Mesodermal cell (in vitro differentiated cells): ENCODE data around the gene EFHD2. TPM values are rescaled to one million over a fixed set of nuclear protein-coding genes. Genes with fewer than 3 reads are reported as not detected.

ENCODE experiments used
- H3K27ac ChIP-seq: 2 replicates; pipeline ENCODE4 v1.7.0; 2013; ENCODE audit warnings: mild to moderate bottlenecking, low read depth, low read length, moderate library complexity; ENCODE audit not compliant: severe bottlenecking
- H3K36me3 ChIP-seq: 2 replicates; pipeline ENCODE4 v1.7.1; 2013; ENCODE audit warnings: mild to moderate bottlenecking, low read length, moderate library complexity; ENCODE audit not compliant: control insufficient read depth, insufficient read depth
- H3K4me1 ChIP-seq: one replicate; pipeline ENCODE4 v1.7.1; 2013; ENCODE audit warnings: mild to moderate bottlenecking, low read length; ENCODE audit not compliant: insufficient read depth, control insufficient read depth, poor library complexity, severe bottlenecking
- H3K4me3 ChIP-seq: 2 replicates; pipeline ENCODE4 v1.7.0; 2013; ENCODE audit warnings: low read length, control low read depth, mild to moderate bottlenecking; ENCODE audit not compliant: insufficient read depth, poor library complexity, severe bottlenecking; ENCODE audit errors: extremely low read depth
- H3K9me3 ChIP-seq: 2 replicates; pipeline ENCODE4 v1.7.1; 2013; ENCODE audit warnings: mild to moderate bottlenecking, low read length, moderate library complexity; ENCODE audit not compliant: control insufficient read depth
- WGBS, 2 experiments: methylation state at CpG; one replicate each; pipeline ENCODE4 v1.1.5; 2013; ENCODE audit warnings: missing lambda C conversion rate in 2 of 2; ENCODE audit not compliant: insufficient coverage in 2 of 2; 5-methylcytosine and 5-hydroxymethylcytosine counted together
- polyA plus RNA-seq, 2 experiments: library from polyadenylated mRNA; stranded (reverse); fragments of 50-300 nt; gene quantifications; one replicate each; pipeline ENCODE4 v1.2.3, GENCODE V29; 2013

Gene EFHD2
- polyA plus RNA-seq (2013, experiment 1 of 2) = 19.9 TPM
- 17.7 TPM for polyA plus RNA-seq (2013, experiment 2 of 2)

- Histone ChIP-seq H3K9me3 (no peaks in the 10 kb centered on the region), H3K4me1 (peaks cover 37% of the 10 kb centered on the region), H3K4me3 (peak within 1 kb of the TSS; percentile 64), H3K27ac (peak within 1 kb of the TSS; percentile 59), H3K36me3 (no peaks in the 10 kb centered on the region)
- 1% methylated on average over 68 to 82 of the region's 99 CpGs for WGBS, 2 experiments
Measured at GRCh38 chr1:15409388-15410222, at the start of gene EFHD2. TSS of gene EFHD2 (plus strand) at chr1:15409888. CDS start at chr1:15409972, 84 bp downstream.

- Histone ChIP-seq H3K4me1 (peaks cover 11% of the 10 kb centered on the region), H3K9me3 (no peaks in the 10 kb centered on the region), H3K4me3 (no peak overlapping the region), H3K36me3 (no peaks in the 10 kb centered on the region), H3K27ac (no peak overlapping the region)
- WGBS, 2 experiments = 86 to 90% methylated on average over 11 to 14 of the region's 14 CpGs
Measured at GRCh38 chr1:15360700-15361099, 49.0 kb upstream of the EFHD2 start.

- H3K4me1 ChIP-seq = no peaks in the 10 kb centered on the region
- H3K27ac ChIP-seq = no peak overlapping the region
- WGBS, 2 experiments = 89 to 90% methylated on average over 10 to 12 of the region's 13 CpGs
- H3K9me3 ChIP-seq = no peaks in the 10 kb centered on the region
- H3K36me3 ChIP-seq = no peaks in the 10 kb centered on the region
- no peak overlapping the region for H3K4me3 ChIP-seq
Measured at GRCh38 chr1:15362096-15362736, 47.5 kb upstream of the EFHD2 start.

GRCh38 chr1:15362737-15363128, 47.0 kb upstream of the EFHD2 start:
- no peaks in the 10 kb centered on the region for H3K36me3 ChIP-seq
- H3K4me1 ChIP-seq = no peaks in the 10 kb centered on the region
- H3K27ac ChIP-seq = no peak overlapping the region
- H3K4me3 ChIP-seq = no peak overlapping the region
- no peaks in the 10 kb centered on the region for H3K9me3 ChIP-seq
- WGBS, 2 experiments = 91 to 100% methylated on average over 3 of the region's 4 CpGs

GRCh38 chr1:15364740-15365139, 44.9 kb upstream of the EFHD2 start:
- no peak overlapping the region for H3K4me3 ChIP-seq

GRCh38 chr1:15368888-15369287, 40.8 kb upstream of the EFHD2 start:
- H3K36me3 ChIP-seq = no peaks in the 10 kb centered on the region
- H3K4me1 ChIP-seq = peaks cover 7% of the 10 kb centered on the region
- H3K27ac ChIP-seq = no peak overlapping the region
- no peak overlapping the region for H3K4me3 ChIP-seq
- WGBS, 2 experiments = 71 to 77% methylated on average over 1 of the region's 1 CpG
- no peaks in the 10 kb centered on the region for H3K9me3 ChIP-seq

More at GRCh38 chr1:15364740-15365139, 44.9 kb upstream of the EFHD2 start:
- H3K27ac ChIP-seq = no peak overlapping the region
- H3K9me3 ChIP-seq = no peaks in the 10 kb centered on the region
- WGBS, 2 experiments = 77 to 100% methylated on average over 2 to 3 of the region's 5 CpGs
- no peaks in the 10 kb centered on the region for H3K4me1 ChIP-seq
- no peaks in the 10 kb centered on the region for H3K36me3 ChIP-seq

- Histone ChIP-seq H3K4me3 (no peak overlapping the region), H3K9me3 (no peaks in the 10 kb centered on the region), H3K4me1 (peaks cover 7% of the 10 kb centered on the region), H3K27ac (no peak overlapping the region), H3K36me3 (no peaks in the 10 kb centered on the region)
- WGBS, 2 experiments = 93 to 100% methylated on average over 3 of the region's 4 CpGs
Measured at GRCh38 chr1:15370268-15370667, 39.4 kb upstream of the EFHD2 start.

- no peaks in the 10 kb centered on the region for H3K9me3 ChIP-seq
- no peaks in the 10 kb centered on the region for H3K36me3 ChIP-seq
- no peak overlapping the region for H3K4me3 ChIP-seq
- WGBS, 2 experiments = 89 to 92% methylated on average over 12 to 14 of the region's 16 CpGs
- no peak overlapping the region for H3K27ac ChIP-seq
- H3K4me1 ChIP-seq = peaks cover 7% of the 10 kb centered on the region
Measured at GRCh38 chr1:15370781-15371520, 38.7 kb upstream of the EFHD2 start.

GRCh38 chr1:15371610-15372545, 37.8 kb upstream of the EFHD2 start:
- peaks cover 7% of the 10 kb centered on the region for H3K4me1 ChIP-seq
- H3K4me3 ChIP-seq = no peak overlapping the region
- peak overlapping the region; percentile 10 for H3K27ac ChIP-seq
- 89 to 90% methylated on average over 19 to 21 of the region's 21 CpGs for WGBS, 2 experiments
- H3K9me3 ChIP-seq = no peaks in the 10 kb centered on the region
- H3K36me3 ChIP-seq = no peaks in the 10 kb centered on the region

- H3K27ac ChIP-seq = no peak overlapping the region
- no peaks in the 10 kb centered on the region for H3K36me3 ChIP-seq
- H3K4me1 ChIP-seq = no peaks in the 10 kb centered on the region
- 77 to 95% methylated on average over 2 to 4 of the region's 8 CpGs for WGBS, 2 experiments
- H3K4me3 ChIP-seq = no peak overlapping the region
- no peaks in the 10 kb centered on the region for H3K9me3 ChIP-seq
Measured at GRCh38 chr1:15378729-15379128, 31.0 kb upstream of the EFHD2 start.
